Neural cell (in vitro differentiated cells): Measurements from ENCODE around the gene ITPR2.

Source experiments
- CTCF ChIP-seq: fragments of 450-650 bp; IDR thresholded peaks from 2 replicates; pipeline ENCODE4 v1.5.1; 2014; ENCODE audit warnings: antibody characterized with exemption, mild to moderate bottlenecking, moderate library complexity; ENCODE audit not compliant: poor library complexity, severe bottlenecking
- EP300 ChIP-seq: fragments of 450-650 bp; conservative IDR thresholded peaks from 2 replicates; pipeline ENCODE4 v1.6.1; 2014; ENCODE audit warnings: antibody characterized with exemption, mild to moderate bottlenecking, moderate library complexity; ENCODE audit not compliant: poor library complexity, severe bottlenecking
- EZH2 ChIP-seq: fragments of 200-600, 300-800 bp; shearing (Covaris generic), sonication (generic); IDR thresholded peaks from 2 replicates; pipeline ENCODE4 v1.6.1; 2014; ENCODE audit warnings: antibody characterized with exemption, low read length, borderline replicate concordance, mild to moderate bottlenecking; ENCODE audit not compliant: insufficient read depth, poor library complexity, severe bottlenecking
- POLR2AphosphoS5 ChIP-seq: IDR thresholded peaks from 2 replicates; pipeline ENCODE4 v1.6.1; 2012
- RAD21 ChIP-seq: fragments of 450-650 bp; conservative IDR thresholded peaks from 2 replicates; pipeline ENCODE4 v1.6.1; 2014; ENCODE audit warnings: antibody characterized with exemption, mild to moderate bottlenecking, moderate library complexity
- REST ChIP-seq: IDR thresholded peaks from 2 replicates; pipeline ENCODE4 v1.6.1; 2012; ENCODE audit warnings: borderline replicate concordance
- TAF1 ChIP-seq: IDR thresholded peaks from 2 replicates; pipeline ENCODE4 v1.6.1; 2012; ENCODE audit warnings: low read depth

GRCh38 chr12:26429070-26429691 is 403.8 kb downstream of the ITPR2 start:
- TF ChIP-seq CTCF (no peak), POLR2AphosphoS5 (no peak), EP300 (no peak), RAD21 (no peak), EZH2 (no peak), REST (no peak), TAF1 (no peak)
